Endothelial cell of hepatic sinusoid (primary cell): ENCODE measurements around the gene KIAA2012.

Experiments used
- in situ Hi-C: cut with HindIII; loops from 2 replicates; pipeline ENCODE4 v1.10.0; 2017; ENCODE audit warnings: low sequenced_read_pairs

KIAA2012 gene

DNA sequence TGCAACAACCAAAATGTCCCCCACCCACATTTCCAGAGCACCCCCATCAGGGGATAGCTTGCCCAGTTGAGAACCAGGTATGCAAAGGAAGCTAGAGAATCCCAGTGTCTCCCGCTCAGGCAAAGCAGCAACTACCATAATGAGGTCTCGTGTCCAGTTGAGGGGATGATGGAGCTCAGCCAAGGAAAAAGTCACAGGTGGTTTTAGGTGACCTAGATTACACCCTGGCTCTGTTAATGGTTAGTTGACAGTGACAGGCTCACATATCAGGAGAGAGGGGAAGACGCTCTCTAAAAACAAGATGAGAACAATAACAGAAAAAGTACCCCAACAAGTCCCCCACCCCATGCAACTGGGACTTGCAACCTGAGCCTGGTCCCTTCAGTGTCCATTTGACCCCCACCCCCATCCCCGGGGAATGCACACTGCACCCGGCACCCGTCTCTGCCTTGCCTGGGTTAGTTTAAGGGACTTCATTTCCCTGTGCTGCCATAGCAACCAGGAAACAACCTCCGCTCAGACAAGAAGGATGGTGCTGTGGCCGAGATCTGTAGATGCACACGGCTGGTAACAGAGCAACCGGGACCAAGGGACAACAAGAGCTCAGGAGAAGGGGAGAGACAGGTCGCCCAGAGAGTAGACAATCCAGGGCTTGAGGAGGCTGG lies at the start of gene KIAA2012:
KIAA2012 (plus strand) TSS at position 519 of the 665 bp plus-strand sequence. CDS start 373 bp downstream, outside the sequence.
- in situ Hi-C loops = no loop called here

GRCh38 chr2:202023904-202024266 lies 49.2 kb upstream of the KIAA2012 start:
- in situ Hi-C loops = no loop called here

- in situ Hi-C loops = loop anchor here (5.0 kb wide), 1 partner anchor 63 kb away; no protein-coding TSS in a partner anchor
These were observed 48.2 kb upstream of the KIAA2012 start for GRCh38 chr2:202024871-202025270.

- in situ Hi-C loops = loop anchor here (5.0 kb wide), 1 partner anchor 64 kb away; no protein-coding TSS in a partner anchor
These were observed 47.2 kb upstream of the KIAA2012 start for GRCh38 chr2:202025816-202026215.

GRCh38 chr2:202026507-202026906 lies 46.5 kb upstream of the KIAA2012 start:
- in situ Hi-C loops = loop anchor here (5.0 kb wide), 1 partner anchor 64 kb away; no protein-coding TSS in a partner anchor

GRCh38 chr2:202030691-202031090 lies 42.4 kb upstream of the KIAA2012 start:
- in situ Hi-C loops = no loop called here

GRCh38 chr2:202031246-202031951 lies 41.7 kb upstream of the KIAA2012 start:
- in situ Hi-C loops = no loop called here

DNA sequence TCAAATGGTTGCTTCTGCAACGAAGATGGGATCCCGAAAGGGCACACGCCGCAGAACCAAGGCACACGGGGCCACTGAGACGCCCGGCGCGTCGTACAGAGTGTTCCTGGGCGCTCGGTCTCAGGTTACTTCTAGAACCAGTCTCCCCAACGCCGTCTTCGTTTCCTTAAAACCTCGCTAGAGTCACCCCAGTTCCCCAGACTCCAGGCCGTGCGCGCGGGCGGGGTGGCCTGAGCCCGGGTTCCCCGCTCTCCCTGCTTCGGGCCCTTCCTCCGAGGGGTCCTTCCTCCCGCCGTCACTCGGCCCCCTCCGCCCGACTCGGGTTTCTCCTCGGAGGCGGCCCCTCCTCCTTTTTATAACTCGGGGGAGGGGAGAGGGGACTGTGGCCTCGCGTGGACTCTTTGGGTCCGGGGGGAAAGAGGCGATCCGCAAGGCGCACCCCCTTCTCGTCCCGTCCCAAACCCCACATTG lies 40.2 kb upstream of the KIAA2012 start:
- in situ Hi-C loops = no loop called here

GRCh38 chr2:202033317-202034248 lies 39.5 kb upstream of the KIAA2012 start, which contains the start of gene FZD7:
TSS of gene FZD7 (plus strand) at chr2:202033855. CDS start at chr2:202034648, 793 bp downstream.
- in situ Hi-C loops = no loop called here

DNA sequence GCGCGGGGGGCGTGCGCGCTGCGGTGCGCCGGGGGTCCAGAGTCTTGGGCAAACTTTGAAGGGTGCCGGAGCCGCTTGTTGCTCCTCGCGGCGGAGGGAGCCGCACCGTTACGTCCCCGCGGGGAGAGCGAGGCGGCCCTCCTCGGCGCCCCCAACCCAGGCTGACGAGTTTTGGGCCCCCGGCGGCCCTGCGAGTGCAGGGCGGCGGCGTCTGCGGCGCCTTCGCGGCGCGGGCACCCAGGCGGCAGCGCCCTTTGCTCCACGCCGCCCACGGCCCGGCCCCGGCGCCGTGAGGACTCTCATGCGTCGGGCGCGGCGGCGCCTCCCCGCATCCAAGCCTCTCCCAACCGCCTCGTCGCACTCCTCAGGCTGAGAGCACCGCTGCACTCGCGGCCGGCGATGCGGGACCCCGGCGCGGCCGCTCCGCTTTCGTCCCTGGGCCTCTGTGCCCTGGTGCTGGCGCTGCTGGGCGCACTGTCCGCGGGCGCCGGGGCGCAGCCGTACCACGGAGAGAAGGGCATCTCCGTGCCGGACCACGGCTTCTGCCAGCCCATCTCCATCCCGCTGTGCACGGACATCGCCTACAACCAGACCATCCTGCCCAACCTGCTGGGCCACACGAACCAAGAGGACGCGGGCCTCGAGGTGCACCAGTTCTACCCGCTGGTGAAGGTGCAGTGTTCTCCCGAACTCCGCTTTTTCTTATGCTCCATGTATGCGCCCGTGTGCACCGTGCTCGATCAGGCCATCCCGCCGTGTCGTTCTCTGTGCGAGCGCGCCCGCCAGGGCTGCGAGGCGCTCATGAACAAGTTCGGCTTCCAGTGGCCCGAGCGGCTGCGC lies 38.6 kb upstream of the KIAA2012 start:
- in situ Hi-C loops = no loop called here

DNA sequence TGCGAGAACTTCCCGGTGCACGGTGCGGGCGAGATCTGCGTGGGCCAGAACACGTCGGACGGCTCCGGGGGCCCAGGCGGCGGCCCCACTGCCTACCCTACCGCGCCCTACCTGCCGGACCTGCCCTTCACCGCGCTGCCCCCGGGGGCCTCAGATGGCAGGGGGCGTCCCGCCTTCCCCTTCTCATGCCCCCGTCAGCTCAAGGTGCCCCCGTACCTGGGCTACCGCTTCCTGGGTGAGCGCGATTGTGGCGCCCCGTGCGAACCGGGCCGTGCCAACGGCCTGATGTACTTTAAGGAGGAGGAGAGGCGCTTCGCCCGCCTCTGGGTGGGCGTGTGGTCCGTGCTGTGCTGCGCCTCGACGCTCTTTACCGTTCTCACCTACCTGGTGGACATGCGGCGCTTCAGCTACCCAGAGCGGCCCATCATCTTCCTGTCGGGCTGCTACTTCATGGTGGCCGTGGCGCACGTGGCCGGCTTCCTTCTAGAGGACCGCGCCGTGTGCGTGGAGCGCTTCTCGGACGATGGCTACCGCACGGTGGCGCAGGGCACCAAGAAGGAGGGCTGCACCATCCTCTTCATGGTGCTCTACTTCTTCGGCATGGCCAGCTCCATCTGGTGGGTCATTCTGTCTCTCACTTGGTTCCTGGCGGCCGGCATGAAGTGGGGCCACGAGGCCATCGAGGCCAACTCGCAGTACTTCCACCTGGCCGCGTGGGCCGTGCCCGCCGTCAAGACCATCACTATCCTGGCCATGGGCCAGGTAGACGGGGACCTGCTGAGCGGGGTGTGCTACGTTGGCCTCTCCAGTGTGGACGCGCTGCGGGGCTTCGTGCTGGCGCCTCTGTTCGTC lies 37.7 kb upstream of the KIAA2012 start:
- in situ Hi-C loops = no loop called here

DNA sequence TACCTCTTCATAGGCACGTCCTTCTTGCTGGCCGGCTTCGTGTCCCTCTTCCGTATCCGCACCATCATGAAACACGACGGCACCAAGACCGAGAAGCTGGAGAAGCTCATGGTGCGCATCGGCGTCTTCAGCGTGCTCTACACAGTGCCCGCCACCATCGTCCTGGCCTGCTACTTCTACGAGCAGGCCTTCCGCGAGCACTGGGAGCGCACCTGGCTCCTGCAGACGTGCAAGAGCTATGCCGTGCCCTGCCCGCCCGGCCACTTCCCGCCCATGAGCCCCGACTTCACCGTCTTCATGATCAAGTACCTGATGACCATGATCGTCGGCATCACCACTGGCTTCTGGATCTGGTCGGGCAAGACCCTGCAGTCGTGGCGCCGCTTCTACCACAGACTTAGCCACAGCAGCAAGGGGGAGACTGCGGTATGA lies 37.1 kb upstream of the KIAA2012 start:
- in situ Hi-C loops = no loop called here

- in situ Hi-C loops = no loop called here
These were observed 36.4 kb upstream of the KIAA2012 start for GRCh38 chr2:202036601-202037037.

DNA sequence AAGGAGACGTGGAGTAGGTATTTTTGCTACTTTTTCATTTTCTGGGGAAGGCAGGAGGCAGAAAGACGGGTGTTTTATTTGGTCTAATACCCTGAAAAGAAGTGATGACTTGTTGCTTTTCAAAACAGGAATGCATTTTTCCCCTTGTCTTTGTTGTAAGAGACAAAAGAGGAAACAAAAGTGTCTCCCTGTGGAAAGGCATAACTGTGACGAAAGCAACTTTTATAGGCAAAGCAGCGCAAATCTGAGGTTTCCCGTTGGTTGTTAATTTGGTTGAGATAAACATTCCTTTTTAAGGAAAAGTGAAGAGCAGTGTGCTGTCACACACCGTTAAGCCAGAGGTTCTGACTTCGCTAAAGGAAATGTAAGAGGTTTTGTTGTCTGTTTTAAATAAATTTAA lies 36.0 kb upstream of the KIAA2012 start:
- in situ Hi-C loops = no loop called here

DNA sequence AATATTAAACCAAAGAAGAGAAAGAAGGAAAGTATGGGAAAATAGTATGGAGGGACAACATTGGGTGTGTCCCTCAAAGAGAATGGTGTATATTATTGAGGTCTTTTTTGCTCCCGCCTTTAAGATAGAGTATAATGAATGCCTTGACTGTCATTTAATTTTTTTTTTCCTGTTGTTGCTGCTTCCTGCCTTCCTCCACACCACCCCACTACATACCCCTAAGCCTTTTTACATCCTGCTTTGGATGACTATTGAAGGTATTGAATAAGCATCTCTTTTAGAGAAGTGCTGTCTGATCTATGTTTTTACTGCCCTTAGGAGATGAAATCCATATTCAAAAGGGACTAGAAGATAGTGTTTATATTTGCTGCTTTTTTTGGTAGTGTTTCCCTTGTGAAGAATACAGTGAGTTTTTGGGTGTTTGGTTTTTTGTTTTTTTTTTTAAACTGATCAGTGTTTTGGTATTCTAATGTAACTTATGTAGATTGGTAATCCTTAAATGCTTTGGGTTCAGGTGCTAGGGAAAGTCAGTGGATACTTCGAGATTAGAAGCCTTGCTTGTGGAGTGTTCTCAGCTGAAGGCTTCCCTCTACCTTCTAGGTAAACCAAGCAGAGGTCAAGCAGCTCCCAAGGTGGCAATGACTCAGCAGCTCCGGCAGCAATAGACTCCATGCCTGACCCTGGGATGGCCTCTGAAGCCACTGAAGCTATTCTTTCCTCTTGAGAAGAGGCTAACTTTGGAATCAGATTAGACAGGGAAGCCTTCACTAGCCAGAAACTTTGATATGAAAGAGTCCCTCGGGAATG lies 34.4 kb upstream of the KIAA2012 start:
- in situ Hi-C loops = no loop called here

GRCh38 chr2:202039278-202040078 lies 33.6 kb upstream of the KIAA2012 start:
- in situ Hi-C loops = no loop called here

- in situ Hi-C loops = no loop called here
These were observed 32.8 kb upstream of the KIAA2012 start for GRCh38 chr2:202040079-202040844.
